PFSK-1 (cell line): ENCODE results near the gene LIPC.

ENCODE experiments used
- POLR2AphosphoS5 ChIP-seq: IDR thresholded peaks from 2 replicates; pipeline ENCODE4 v1.6.1; 2012; ENCODE audit warnings: low read depth, mild to moderate bottlenecking, control low read depth, low read length, moderate library complexity
- TAF1 ChIP-seq: IDR thresholded peaks from 2 replicates; pipeline ENCODE4 v1.6.1; 2012; ENCODE audit warnings: low read length, control low read depth, borderline replicate concordance; ENCODE audit not compliant: insufficient read depth
- TF ChIP-seq, protein P1 (sequence below), 2 experiments: IDR thresholded peaks; 2 replicates each; pipeline versions ENCODE4 v1.6.1 to v1.8.0; 2011 to 2012; ENCODE audit warnings: low read depth in 2 of 2, low read length in 2 of 2, control low read depth in 1 of 2, inconsistent platforms in 1 of 2, mild to moderate bottlenecking in 1 of 2, moderate library complexity in 1 of 2; ENCODE audit not compliant: insufficient read depth in 1 of 2

DNA sequence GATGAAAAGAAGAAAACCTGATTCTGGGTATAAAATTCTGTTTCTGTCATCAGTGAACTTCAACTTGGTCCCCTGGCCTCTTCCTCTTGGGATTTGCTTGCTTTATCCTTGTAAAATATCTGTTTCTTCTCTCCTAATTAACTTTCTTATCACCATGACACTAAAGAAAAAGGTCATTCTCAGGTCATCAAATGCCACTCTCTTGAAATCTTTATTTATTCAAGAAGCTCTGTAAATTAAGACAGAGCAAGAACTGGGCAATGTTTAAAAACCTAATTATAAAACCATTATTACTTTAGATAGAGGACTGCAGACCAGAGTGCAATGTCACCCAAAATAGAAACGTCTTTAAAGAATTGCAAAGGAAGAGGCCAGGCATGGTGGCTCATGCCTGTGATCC, 6.0 kb upstream of the LIPC start:
- TF ChIP-seq, protein P1, sequence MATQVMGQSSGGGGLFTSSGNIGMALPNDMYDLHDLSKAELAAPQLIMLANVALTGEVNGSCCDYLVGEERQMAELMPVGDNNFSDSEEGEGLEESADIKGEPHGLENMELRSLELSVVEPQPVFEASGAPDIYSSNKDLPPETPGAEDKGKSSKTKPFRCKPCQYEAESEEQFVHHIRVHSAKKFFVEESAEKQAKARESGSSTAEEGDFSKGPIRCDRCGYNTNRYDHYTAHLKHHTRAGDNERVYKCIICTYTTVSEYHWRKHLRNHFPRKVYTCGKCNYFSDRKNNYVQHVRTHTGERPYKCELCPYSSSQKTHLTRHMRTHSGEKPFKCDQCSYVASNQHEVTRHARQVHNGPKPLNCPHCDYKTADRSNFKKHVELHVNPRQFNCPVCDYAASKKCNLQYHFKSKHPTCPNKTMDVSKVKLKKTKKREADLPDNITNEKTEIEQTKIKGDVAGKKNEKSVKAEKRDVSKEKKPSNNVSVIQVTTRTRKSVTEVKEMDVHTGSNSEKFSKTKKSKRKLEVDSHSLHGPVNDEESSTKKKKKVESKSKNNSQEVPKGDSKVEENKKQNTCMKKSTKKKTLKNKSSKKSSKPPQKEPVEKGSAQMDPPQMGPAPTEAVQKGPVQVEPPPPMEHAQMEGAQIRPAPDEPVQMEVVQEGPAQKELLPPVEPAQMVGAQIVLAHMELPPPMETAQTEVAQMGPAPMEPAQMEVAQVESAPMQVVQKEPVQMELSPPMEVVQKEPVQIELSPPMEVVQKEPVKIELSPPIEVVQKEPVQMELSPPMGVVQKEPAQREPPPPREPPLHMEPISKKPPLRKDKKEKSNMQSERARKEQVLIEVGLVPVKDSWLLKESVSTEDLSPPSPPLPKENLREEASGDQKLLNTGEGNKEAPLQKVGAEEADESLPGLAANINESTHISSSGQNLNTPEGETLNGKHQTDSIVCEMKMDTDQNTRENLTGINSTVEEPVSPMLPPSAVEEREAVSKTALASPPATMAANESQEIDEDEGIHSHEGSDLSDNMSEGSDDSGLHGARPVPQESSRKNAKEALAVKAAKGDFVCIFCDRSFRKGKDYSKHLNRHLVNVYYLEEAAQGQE (IDR thresholded peaks at IDR 0.05; ENCODE audit: insufficient read depth in 1 of 2, low read depth in 2 of 2, low read length in 2 of 2), result no peak
- TF ChIP-seq TAF1 (no peak), POLR2AphosphoS5 (no peak)
